HG02678 (cell line): ENCODE measurements around the gene KCNQ1.

ENCODE experiments used
- ATAC-seq: cut with Tn5 transposase; IDR thresholded peaks from one replicate; pipeline ENCODE4 v1.9.1; 2021; ENCODE audit warnings: mild to moderate bottlenecking, moderate library complexity; ENCODE audit not compliant: unreplicated experiment

The KCNQ1 gene

DNA sequence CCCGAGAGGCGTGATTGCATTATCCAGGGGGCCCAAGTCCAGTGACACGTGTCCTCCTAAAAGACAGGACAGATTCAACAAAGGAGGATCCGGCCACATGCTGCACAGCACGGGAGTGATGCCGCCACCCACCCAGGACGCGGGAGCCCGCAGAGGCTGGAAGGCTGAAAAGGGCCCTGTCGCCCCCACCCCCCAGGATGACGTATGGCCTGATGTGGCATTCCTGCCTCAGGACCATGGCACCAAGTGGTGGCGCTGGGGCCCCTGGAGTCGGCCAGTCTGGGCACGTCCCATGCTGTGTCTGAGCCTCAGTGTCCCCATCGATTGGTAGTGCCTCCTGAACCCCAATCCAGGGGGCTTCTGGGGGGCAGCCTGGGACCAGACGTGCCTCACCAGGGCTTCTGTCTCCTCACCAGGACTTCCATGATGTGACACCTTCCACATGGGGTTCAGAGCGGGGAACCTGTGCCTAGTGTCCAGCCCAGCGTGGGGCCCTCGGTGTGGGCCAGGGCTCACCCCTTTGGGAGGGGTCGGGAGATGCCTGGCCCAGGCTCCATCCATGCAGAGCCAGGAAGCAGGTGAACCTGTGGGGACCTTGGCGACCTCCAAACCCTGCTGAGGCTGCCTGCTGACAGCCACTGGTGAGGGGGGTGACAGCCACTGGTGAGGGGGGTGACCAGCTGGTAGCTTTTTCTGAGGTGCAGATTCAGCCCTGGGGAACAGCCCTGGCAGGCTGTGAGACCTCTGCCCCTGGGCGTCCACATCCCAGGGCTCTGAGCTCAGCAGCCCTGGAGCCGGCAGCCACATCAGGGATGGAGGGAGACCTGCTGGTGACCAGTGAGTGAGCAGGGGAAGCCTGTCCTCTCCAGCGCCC, 75.3 kb downstream of the KCNQ1 start:
- ATAC-seq = no peak

DNA sequence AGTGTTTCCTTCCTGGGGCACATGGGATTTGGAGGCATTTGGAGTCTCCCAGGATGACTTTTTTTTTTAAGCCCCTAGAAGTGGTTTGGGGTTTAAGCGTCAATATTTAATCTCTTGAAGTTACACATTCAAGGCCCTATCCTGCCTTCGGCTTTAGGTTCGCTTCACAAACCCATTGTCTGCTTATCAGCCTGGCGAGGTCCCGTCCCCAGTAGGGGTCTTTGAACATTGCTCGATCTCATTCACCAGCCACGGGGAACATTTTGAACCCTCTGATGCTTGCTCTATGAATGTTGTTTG, 75.9 kb downstream of the KCNQ1 start:
- no peak for ATAC-seq

DNA sequence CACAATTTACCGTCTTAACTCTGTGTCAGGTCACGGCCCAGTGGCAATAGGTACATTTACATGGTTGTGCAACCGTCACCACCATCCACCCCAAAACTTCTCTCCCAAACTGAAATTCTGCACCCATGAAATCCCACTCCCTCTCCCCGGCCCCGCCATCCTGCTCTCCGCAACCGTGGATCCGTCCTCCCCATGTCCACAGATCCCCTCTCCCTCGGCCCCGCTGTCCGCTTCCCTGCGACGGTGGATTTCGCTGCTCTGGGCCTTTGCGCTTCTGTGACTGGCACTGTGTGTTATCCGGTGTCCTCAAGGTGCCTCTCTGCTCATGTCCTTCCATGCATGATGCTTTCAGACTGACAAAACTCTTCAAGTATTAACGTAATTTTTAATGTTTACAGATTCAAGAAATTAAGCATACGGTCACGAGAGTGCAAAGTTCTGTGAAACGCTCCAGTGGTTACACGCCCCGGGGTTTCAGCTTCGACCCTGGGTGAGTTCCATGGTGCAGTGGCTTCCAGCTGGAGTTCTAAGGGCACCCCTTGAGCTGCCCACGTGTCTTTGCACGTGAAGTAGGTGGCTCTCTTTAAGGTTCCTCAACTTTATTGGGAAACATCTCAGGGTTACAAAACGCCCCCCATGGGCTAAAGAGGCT, 76.4 kb downstream of the KCNQ1 start:
- ATAC-seq = no peak

DNA sequence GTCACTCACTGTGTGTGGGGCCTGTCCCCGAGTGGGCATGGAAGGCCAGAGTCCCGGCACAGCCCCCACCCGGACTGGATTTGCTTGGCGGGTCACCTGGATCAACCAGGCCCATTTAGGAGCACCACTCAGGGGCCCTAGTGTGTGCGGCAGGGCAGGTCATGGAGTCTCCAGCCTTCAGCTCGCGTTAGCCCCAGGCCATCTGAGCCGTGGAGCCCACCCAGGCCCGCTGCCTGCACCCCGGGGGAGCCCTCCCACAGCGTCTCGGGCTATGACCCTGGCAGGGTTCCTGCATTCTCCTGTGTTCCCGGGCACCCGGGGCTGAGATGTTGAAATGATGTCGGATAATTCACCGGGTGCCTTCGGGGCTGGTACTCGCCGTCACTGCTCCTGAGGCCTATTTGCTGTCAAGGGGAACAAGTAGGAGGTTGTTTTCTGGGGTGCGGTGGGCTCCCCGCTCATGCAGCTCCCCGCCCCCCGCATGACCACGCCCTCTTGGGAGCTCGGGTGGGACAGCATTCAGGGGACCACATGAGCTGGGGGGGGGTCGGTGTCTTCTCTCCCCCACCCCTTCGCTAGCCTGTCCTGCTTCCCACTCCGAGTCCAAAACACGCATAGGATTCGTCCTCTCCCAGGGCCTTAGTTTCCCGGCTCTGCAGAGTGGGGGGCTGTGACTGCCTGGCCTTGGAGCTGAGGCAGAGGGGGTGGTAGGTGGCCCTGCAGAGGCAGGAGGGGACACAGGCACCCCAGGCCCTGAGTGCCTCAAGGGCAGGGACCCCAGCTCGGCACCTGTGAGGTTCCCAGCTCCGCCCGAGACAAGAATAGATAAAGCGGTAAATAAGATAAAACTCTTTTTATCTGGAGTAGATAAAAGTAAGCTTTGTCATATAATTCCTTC, 77.2 kb downstream of the KCNQ1 start:
- no peak for ATAC-seq

DNA sequence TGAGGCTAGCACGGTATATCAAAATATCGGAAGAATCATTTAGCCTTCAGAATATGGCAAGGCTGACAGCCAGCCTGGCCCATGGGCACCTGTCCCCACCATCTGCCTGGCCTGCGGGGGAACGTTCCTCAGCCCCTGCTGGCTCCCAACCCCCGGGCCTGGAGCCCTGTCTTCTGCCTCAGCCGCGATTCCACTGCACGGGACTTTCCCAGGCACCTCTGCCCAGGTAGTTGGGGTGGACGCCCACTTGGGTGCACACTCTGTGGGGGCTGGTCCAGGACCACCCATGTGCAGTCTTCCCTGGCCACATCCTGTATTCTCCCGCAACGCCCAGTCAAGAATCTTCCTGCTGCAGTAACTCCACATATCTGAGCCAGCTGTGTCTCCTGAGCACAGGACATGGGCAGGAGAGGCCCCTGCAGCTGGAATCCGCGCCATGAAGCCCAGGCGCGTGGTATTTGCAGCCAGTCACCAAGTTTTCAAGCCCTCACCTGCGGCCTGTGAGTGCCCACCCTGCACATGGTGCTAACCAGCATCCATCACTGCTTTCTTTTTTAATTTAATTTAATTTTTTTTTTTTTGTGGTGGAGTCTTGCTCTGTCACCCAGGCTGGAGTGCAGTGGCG, 77.9 kb downstream of the KCNQ1 start:
- ATAC-seq = no peak

DNA sequence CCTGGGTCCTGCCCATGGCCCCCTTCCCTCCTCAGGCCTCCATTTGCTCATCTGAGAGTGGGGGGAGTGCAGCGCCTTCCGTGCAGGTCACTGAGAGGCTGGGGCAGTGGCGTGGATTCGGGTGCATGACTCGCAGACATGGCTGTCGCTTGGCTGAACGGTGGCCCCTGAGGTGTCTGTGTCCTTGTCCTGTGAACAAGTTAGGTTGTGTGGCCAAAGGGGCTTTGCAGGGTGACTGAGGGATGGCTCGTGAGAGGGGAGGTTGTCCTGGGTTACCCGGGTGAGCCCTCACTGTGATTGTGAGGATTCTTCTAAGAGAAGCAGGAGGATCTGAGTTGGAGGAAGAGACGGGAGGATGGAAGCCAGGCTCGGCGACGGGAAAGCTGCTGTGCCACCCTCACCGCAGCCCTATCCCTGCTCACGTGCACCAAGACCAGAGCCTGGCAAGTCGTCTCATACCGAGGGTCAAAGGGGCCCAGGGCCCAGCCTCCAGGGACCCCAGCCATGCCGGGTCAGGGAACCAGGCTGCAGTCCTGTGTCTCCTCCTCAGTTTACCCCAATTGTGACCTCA, 79.1 kb downstream of the KCNQ1 start:
- no peak for ATAC-seq

DNA sequence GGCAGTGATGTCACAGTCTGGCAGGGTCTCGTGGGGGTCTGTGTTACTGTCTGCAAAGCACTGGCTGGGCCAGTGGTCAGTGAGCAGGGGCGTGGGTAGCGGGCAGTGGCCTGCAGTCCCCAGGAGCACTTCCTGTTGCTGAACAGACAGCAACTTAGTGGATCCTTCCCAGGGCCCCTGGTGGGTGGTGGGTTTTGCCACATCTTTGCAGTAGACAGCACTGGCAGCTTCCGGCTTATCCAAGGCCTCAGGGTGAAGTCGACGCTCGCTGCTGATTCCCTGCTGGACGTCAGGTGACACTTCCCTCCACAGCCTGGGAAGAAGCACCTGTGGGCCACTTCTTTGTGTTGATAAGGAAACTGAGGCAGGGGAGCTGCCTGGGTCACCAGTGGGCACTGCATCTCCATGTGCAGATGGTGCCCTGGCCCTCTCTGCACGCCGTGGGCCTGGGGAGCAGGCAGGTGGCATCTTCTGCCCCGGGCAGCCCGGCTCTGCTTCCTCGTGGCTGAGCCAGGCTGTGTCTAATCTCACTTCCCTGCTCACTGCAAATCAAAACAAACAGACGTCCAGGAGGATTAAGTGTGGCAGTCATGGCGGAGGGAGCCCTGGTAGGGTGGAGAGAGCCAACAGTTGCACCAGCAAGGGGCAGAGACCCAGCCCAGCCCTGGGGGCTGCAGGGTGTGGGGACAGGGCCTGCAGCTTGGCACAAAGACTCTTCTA, 79.8 kb downstream of the KCNQ1 start:
- no peak for ATAC-seq

DNA sequence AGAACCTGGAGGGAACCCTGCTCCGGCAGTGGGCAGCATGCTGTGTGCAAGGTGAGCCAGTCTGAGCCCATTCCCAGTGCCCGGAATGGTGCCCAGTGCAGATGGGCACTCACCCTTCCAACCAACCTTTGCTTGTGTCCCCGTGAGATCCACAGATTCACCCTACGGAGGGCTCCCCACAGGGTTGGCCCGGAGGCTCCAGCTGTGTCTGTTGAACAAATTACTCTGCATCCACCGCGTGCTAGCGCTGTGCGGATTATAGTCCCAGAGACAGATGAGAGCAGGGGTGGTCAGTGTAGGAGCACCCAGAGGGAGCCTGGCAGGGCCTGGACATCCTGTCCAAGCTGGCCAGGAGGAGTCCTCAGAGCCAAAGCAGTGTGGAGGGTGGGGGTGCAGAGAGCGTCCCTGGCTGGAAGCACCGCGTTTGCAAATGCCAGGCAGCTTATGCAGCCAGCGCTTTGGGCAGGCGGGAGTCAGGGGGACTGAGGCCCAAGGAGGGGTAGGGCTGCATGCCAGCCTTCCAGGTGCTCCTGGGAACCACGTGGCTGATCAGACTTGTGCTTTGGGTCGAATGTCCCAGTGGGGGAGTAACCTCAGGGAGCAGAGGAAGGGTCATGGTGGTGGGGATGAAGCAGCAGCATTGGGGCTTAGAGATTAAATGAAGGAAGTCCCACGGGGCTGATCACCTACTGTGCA, 80.5 kb downstream of the KCNQ1 start:
- ATAC-seq = no peak

DNA sequence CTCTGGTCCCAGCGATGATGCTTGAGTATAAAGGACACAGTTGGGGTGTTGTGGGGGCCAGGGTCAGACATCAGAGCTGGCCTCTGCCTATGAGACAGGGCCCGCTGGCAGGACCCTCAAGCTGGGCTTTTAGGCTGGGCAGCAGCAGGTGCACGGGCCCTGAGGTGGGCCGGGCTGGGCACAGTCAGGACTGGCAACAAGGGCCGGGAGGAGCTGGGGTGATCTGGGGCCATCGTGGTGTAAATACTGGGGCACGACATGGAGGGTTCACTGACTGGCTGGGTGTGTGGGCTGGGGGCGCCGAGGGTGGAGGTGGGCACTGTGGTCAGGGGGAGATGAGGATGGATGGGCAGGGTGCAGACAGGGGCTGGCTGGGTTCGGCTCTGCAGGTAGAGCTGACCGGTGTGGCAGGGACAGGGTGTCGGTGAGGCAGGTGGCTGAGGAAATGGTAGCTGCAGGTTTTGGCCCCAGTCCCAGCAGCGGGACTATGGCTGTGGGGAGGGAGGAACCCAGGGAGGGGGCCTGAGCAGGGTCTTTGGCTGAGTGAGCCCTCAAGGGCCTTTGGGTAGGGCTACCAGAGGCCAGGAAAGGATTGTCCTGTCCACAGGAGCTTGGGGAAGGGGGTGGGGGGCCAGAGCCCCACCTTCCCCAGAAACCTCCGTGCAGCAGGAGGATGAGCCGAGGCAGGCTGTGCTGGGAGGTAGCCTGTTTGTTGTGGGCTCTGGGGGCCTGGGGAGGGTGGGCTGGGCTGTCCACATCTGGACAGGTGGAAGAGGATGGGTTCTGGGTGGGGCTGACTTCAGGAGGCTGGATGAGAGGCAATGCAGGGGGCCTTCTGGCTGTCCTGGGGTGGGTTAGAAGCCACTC, 81.4 kb downstream of the KCNQ1 start:
- no peak for ATAC-seq

DNA sequence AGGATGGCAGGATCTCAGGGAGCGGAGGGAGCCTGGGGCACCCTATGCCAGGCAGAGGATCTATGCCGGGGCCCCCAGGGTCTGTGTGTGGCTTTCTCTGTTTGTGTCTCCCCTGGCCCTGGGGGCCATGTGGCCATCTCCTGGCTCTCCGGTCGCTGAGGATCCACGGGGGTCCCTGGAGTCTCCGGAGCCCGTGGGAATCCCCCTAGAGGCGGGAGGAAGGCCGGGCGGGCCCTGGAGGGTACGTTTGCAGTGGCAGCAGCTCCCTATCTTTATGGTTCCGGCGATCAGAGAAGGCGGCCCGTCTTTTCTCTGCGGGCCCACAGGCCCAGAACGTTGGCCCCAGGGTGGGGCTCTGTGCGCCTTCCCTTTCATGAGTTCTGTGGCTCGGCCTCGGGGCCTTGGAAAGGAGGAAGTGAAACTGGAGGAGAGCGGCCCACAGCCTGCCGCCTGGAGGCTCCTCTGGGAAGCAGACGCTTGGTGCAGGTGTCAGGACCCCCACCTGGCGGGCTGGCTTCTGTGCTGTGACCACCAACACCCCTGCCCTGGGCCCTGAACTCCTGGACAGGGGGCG, 82.1 kb downstream of the KCNQ1 start:
- no peak for ATAC-seq

DNA sequence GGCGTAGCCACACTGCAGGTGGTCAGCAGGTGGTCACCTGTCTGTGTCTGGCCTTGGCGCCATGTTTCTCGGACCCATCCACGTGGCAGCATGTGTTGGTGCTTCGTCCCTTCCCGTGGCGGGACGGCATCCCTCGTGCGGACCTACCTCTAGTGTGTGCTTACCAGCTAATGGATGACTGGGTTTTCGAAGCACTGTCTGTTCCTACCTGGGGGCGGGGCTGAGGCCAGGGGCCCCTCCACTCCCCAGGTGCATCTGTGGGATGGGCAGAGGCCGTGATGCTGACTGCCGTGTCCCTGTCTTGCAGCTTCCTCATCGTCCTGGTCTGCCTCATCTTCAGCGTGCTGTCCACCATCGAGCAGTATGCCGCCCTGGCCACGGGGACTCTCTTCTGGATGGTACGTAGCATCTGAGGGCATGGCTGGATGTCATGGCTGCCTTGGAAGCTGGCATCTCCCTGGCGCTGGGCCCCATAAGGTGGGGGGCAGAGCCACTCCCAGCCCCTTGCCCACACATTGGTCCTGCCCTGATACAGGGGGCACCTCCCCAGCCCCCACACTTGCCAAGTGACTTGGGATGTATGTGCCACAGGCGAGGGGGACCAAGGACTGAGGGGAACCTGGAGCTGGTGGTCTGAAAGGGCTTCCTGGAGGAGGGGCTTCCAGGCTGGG, 82.9 kb downstream of the KCNQ1 start:
- ATAC-seq = no peak

DNA sequence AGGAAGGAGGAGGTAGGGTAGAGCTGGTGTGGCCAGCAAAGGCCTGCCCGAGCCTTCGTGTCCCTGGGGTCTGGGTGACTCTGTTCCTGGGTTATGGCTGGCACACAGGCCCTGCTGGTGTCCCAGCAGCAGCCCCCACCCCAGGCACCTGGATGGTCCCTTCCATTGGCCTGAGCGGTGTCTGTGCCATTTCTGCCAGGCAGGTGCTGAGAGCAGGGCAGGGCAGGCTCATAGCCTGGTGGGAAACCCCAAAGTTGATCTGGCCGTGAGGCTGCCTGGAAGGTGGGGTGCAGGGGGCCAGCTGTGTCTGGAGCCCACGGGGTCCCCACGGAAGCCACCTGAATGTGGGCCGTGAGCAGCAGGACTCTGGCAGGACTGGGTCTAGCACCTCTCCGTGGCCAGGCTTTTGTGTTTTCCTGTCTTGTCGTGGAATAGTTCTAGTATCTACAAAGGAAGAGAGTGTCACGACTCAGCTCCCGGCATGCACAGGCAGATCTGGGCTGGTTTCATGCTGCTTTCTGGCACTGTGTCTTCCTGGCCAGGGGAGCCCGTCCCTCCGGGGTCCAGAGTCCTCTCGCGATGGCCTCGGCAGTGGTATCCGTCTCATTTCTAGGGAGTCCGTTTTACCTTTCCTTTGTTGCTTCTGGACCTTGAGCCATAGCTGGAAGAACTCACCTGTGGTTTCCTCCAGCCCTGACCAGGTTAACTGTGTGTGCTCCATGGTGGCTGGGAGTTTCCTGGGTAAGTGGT, 83.7 kb downstream of the KCNQ1 start:
- no peak for ATAC-seq

DNA sequence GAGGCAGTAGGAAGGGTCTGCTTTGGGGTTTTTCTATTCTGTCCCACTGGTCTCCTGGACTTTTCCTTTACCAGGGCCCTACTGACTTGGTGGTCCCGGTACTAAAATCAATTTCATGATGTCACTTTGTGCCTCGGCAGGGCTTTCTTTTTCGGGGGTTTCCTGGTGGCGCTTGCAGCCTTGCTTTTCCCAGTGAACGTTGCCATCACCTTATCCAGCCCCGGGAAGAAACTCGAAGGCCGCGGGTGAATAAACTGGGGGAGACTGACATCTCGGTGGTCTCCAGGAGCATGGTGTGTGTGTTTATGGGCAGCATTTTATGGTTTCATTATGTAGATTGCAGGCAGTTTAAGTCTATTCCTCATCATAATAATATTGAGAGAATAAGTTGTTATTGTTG, 84.4 kb downstream of the KCNQ1 start:
- no peak for ATAC-seq

DNA sequence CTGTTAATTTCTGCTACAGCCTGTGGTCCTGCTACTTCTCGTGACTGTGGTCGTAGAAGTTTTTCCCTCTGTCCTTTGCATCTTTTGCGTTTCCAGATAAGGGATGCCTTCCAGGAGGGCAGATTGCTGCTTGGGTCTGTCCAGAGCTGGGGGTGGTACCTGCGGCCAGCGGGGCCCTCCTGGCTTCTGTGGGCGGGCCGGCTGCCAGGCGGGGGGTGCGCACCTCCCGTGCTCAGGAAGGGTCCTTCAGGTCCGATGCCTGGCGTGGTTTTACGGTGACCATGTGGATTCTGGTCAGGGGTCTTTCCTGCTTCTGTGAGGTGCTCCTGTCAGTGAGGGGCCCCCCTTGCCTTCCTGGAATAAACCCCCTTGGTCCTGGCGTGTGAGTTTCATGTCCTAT, 84.8 kb downstream of the KCNQ1 start:
- no peak for ATAC-seq

DNA sequence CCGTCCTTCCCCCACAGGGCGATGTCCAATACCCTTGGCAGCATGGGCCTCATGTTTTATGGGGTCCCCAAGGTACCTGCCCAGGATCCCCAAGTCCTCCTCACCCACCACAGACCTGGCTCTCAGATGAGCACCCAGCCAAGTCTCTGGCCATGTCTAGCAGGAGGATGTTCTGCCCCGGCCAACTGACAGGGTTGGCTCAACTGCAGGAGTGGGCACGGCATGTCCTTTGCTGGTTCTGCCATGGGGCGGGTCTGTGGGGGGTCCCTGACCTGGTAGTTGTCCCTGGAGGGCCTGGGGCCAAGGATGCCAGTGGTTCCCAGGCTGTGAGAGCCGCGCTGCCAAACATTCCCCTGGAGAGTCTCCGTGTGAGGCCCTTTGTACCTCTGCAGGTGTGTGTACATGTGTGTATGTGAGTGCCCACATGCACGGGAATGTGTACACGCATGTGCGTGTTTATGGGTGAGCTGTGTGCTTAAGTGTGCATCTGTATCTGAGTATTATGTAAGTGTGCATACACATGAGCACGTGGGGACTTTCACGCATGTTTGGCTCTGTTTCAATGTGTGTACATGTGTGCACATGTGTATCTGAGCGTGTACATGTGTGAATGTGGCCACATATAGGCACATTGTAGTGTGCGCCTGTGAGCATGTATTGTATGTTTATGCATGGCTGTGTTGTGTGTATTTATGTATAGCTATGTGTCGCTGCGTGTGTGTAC, 85.5 kb downstream of the KCNQ1 start:
- ATAC-seq = no peak

DNA sequence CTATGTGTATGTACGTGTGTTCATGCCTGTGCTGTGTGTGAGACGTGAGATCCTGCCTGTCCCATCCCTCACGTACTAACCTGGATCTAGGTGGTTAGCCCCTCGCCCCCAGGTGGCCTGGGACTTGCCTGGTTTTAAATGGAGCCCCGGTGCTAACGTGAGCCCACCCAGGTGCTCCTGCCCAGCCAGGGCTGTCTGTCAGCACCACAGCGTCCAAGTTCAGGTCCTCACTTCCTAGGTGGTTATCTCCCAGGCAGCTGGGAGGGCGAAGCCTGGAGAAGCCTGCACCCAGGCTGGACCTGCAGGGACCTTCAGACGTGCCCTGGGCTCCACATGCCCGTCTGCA, 86.0 kb downstream of the KCNQ1 start:
- ATAC-seq = no peak
